Mucosa of gallbladder (tissue), 1 donor: ENCODE data around the gene RGMB. TPM values are rescaled to one million over a fixed set of nuclear protein-coding genes. Genes with fewer than 3 reads are reported as not detected.
"Not testable (repeated sequence)": the region's sequence is repeated elsewhere in the genome, so short reads cannot be mapped to it uniquely, and the experiment has no call there.

Experiments used
- DNase-seq: peaks from one replicate; pipeline ENCODE4 v3.0.0-alpha.2; 2020; ENCODE audit warnings: low spot score
- total RNA-seq: library from RNA; stranded (reverse); gene quantifications from one replicate; pipeline ENCODE4 v1.2.1, GENCODE V29; 2021
- donor health status: DM: no; HTN: no; CAD: no.

The RGMB gene, protein sequence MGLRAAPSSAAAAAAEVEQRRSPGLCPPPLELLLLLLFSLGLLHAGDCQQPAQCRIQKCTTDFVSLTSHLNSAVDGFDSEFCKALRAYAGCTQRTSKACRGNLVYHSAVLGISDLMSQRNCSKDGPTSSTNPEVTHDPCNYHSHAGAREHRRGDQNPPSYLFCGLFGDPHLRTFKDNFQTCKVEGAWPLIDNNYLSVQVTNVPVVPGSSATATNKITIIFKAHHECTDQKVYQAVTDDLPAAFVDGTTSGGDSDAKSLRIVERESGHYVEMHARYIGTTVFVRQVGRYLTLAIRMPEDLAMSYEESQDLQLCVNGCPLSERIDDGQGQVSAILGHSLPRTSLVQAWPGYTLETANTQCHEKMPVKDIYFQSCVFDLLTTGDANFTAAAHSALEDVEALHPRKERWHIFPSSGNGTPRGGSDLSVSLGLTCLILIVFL
- total RNA-seq, result 15.0 TPM

DNA sequence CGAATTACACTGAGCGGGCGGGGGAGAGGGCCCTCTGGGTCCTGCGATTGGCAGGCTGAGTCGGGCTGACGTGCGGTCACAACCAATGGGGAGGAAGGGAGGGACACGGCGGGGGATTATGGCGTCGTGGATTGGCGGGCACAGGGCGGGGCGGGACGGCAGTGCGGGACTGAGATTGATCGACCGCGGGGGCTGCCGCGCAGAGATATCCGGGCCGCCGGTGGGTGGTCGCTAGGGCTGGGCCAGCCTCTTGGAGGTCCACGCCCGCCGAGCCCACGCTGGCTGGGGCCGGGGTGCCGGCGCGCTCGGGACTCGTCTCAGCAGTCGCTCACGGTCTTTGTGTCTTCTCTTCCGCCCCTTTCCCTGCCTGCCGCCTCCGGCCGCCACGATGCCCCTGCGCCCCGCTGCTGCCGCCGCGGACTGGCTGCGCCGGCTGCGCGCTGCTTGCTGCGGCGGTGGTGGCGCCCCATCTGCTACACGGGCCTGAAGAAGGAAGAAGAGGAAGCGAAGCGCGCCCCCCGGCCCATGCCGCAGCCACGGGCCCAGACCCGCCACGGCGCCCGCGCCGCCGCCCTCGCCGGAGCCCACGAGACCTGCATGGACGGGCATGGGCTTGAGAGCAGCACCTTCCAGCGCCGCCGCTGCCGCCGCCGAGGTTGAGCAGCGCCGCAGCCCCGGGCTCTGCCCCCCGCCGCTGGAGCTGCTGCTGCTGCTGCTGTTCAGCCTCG lies at the start of gene RGMB:
Gene RGMB (plus strand): TSS at position 200 of the 728 bp plus-strand sequence. CDS start 408 bp downstream, at position 608.
- DNase-seq, result peak; percentile 98

DNA sequence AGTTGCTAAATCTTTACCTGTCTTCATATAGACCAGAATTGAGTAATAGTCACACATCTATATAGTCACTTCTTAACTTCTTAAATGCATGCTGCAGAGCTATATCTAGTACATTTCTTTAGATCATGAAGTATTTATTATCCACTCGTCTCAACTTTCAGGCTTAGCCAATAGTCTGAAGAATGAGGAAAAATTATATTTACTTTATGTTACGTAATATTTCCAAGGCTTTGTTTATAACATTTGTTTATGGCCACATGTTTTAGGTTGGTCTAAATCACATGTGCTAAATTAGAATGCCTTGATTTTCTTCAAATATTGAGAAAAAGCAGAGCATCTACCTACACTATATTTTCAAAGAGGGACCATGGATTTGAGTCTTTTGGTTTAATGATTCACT lies 47.2 kb upstream of the RGMB start:
- no peak for DNase-seq

DNA sequence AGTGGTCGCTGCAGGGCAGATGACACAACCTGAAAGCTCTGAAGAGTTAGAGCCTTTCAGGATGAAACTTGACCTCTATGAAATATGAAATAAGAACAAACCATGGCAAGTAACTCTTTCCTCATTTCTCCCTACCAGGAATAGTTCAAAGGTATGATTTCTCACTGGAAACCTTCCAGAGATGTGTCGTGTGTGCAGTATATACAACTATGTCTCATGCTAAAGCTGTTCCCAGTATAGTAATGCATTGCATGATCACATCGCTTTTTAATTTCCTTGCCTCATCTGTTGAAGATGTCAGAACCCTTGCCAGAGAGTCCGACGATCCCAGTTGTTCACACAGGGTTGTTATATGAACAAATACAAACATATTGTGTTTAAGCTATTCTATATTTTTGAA lies 45.8 kb upstream of the RGMB start:
- DNase-seq, result no peak

DNA sequence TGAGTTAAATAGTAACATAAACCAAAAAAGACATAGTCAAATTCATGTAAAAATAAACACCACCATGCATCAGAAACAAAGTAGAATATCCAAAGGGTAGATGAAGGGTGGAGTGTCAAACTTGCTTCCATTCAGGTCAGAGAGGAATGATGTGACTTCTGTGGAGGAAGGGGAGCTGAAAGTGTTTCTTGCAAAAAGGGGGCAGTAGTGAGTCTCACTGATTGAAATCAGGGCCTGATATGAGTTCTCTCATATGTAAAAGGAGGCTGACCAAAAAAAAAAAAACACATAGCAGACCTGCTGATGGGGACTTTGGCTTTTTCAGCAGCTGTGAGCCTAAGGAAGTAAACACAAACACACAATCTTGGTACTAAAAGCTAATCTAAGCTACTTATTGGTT lies 38.8 kb upstream of the RGMB start:
- DNase-seq, result no peak

DNA sequence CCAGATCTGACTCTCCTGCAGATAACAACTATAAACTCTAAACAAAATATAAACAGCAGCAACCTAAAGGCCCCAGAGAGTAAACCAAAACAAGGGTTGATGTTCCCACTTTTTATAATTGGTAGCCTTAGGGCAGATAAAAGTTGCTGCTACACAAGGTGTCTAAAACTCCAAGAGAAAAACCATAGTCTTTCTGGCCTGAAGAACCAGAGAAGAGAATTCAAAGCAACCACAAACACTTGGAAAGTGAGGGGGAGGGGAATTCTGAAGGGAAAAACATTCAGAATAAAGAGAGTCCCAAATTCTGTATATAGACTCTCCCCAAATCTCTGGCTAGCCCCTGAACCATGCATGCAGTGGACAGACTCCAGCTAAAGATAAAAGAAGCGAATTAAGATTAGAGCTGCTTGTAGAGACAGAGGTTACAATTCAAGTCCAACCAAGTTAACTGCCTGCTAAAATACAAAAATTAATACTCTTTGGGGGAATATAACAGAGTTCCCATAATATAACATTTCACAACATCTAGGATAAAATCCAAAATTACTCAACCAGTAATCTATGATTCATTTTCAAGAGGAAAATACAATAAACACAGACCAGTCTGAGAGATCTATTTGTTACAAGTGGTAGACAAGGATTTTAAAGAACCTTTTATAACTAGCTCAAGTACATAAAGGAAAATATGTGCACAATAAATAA lies 37.5 kb upstream of the RGMB start:
- DNase-seq, result no peak

DNA sequence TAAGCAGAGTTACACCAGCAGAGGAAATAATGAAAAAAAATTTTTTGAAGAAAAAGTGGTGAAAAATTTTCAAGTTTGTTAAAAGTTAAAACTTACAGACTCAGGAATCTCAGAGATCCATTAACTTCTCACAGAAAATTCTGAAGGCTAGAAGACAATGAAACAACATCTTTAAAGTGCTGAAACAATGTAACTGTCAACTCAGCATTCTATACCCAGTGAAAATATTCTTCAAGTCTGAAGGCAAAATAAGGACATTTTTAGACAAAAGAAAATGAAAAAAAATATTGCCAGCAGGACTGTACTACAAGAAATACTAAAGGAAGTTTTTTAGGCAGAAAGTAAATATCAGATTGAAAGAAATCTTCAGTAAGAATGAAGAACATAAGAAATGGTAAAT lies 36.7 kb upstream of the RGMB start:
- DNase-seq, result no peak

DNA sequence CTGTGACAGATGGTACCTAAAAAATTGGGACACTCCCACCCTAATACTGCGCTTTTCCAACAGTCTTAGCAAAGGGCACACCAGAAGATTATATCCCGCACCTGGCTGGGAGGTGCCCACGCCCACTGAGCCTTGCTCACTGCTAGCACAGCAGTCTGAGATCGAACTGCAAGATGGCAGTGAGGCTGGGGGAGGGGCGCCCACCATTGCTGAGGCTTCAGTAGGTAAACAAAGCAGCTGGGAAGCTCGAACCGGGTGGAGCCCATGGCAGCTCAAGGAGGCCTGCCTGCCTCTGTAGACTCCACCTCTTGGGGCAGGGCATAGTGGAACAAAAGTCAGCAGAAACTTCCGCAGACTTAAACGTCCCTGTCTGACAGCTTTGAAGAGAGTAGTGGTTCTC lies 36.0 kb upstream of the RGMB start:
- DNase-seq, result not testable (repeated sequence)

DNA sequence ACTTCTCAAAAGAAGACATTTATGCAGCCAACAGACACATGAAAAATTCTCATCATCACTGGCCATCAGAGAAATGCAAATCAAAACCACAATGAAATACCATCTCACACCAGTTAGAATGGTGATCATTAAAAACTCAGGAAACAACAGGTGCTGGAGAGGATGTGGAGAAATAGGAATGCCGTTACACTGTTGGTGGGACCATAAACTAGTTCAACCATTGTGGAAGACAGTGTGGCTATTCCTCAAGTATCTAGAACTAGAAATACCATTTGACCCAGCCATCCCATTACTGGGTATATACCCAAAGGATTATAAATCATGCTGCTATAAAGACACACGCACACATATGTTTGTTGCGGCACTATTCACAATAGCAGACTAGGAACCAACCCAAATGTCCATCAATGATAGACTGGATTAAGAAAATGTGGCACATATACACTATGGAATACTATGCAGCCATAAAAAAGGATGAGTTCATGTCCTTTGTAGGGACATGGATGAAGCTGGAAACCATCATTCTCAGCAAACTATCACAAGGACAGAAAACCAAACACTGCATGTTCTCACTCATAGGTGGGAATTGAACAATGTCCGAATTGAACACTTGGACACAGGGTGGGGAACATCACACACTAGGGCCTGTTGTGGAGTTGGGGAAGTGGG lies 34.8 kb upstream of the RGMB start:
- DNase-seq, result not testable (repeated sequence)

DNA sequence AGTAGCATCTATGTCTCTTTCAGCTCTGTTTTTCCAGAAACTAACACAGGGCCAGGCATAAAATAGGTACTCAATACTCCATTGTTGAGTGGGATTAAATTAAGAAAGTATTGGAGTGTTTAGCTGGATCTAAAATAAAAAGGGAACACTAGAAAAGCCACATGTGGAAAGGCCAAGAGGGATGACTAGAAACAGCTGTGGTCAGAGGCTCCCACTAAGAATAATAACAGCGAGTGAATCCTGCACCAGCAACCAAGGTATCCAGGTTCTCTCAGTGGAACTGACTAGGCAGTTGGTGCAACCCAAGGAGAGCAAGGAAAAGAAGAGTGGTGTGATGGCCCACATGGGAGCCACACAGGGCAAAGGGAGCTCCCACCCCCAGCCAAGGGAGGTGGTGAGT lies 31.5 kb upstream of the RGMB start:
- no peak for DNase-seq

DNA sequence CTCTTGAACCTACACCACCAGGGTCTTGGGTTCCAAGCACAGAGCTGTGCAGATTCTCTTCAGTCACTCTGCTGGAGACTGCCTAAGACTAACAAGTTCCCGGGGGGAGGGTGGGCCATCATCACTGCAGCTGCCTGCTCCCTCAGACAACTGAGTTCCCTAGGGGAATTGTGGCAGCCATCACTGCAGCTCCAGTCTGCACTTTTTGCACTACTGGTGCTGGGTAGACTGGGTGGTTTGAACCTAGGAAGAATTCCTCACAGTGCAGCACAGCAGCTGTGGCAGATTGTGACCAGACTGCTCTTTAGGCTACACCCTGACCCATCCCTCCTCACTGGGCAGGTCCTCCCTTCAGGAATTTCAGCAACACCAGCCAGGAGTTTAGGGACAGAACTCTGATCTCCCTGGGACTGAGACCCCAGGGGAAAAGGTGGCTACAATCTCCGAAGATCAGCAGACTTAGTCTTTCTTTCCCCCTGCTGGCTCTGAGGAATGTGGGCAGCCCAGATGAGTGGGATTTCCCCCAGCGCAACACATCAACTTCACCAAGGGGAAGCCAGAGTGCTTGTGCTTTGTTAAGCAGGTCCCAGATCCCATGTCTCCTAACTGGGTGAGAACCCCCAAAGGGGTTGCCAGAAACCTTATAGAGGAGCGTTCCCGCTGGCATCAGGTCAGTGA lies 30.9 kb upstream of the RGMB start:
- no peak for DNase-seq

DNA sequence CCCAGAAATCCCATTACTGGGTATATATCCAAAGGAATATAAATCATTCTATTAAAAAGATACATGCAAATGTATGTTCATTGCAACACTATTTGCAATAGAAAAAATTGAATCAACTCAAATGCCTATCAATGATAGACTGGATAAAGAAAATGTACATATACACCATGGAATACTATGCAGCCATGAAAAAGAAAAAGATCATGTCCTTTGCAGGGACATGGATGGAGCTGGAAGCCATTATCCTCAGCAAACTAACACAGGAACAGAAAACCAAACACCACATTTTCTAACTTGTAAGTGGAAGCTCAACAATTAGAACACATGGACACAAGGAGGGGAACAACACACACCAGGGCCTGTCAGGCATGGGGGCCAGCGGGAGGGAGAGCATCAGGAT lies 25.2 kb upstream of the RGMB start:
- not testable (repeated sequence) for DNase-seq

DNA sequence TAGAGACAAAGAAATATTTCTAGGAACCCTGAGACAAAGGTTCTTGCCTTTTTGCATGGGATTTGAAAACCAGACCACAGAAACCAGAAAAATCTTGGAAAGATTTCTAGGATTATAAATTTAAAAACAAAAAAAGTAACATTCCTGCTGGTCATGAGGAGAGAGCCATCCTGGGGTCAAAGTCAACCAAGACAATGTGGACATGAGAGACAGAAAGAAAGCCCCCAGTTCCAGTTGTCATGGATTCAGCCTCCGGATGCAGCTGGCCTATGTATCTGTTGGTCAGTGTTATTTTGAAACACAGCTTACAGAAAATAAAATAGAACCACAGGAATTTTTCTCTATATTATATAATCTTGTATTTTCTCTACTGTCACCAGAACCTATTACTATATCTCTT lies 24.4 kb upstream of the RGMB start:
- no peak for DNase-seq

DNA sequence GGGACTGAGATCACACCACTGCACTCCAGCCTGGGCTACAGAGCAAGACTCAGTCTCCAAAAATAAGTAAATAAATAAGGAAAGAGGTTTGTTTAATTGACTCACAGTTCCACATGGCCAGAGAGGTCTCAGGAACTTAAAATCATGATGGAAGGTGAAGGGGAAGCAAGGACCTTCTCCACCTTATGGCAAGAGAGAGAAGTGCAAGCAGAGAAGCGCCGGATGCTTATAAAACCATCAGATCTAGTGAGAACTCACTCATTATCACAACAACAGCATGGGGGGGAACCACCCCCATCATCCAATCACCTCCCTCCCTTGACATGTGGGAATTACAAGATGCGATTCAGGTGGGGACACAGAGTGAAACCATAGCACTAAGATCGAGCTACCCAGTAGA lies 22.8 kb upstream of the RGMB start:
- DNase-seq, result no peak

DNA sequence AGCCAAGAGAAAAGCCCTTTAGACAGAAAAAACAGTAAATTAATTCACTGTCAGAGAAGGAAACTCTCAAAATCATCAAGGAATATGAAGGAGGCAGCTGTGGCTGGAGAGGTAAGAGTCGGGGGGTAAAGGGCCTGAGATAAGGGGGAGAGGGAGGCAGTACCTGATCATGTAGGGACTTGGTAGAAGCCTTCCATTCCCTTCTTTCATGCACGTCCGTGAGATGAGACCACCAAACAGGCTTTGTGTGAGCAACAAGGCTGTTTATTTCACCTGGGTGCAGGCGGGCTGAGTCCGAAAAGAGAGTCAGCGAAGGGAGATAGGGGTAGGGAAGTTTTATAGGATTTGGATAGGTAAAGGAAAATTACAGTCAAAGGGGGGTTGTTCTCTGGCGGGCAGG lies 21.1 kb upstream of the RGMB start:
- not testable (repeated sequence) for DNase-seq

DNA sequence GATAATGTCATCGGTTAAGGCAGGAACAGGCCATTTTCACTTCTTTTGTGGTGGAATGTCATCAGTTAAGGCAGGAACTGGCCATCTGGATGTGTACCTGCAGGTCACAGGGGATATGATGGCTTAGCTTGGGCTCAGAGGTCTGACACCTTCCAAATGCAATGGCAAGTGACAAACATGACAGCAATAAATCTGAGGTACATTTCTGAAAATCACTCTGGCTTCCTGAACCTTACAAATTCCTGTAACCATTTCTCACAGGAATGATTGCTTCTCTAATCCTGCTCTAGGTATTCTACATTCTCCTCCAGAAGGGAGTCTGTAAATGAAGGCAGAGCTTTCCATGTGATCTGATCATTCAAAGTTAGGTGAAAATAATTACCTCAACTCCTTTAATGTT lies 20.7 kb upstream of the RGMB start:
- DNase-seq, result not testable (repeated sequence)

DNA sequence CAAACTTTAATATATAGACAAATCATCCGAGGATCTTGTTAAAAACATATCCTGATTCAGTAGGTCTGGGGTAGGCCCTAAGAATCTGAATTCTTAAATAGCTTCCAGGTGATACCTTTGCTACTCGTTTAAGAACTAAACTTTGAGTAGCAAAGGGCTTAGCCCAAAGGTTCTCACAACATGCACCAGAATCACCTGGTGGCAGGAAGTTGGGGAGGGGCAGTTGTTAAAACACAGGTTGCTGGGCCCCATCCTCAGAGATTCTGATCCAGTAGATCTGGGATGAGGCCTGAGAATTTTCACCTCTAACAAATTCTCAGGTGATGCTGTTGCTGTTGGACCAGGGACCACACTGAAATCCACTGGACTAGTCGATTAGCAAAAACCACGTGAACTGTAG lies 20.0 kb upstream of the RGMB start:
- DNase-seq, result no peak

DNA sequence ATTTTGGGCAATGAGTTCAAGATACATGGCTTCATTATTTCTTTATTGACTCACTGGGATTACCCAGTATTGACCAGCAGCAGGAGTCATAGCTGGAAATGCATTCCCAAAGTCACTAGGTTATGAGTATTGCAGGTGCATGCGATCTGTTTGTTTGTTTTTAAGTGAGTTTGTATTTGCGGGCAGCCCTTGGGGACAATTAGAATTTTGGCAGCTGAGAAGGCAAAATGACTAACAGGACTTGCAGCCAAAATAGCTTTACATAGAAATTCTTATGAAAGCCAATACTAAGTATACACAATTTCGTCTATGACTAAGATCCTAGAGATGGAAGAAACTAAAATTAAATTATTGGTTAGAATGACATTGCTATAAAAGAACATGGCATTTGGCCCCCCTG lies 18.1 kb upstream of the RGMB start:
- DNase-seq, result no peak

DNA sequence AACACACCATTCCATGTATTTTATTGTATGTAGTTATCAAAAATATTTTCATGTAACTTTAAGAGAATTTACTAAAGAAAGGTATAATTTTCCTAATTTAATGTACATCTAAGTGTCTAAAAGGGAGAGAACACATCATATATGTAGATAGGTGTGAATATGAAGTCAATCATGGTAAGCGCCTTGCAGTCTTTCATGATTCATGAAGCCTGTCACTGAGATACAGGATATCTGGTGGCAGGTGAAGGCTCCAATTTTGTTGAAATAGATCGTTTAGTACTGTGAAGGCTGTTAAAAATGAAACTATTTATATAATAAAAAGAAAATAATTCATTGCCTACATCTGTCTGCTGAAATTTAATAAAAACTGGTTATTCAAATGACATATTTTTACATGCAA lies 15.5 kb upstream of the RGMB start:
- DNase-seq, result no peak

DNA sequence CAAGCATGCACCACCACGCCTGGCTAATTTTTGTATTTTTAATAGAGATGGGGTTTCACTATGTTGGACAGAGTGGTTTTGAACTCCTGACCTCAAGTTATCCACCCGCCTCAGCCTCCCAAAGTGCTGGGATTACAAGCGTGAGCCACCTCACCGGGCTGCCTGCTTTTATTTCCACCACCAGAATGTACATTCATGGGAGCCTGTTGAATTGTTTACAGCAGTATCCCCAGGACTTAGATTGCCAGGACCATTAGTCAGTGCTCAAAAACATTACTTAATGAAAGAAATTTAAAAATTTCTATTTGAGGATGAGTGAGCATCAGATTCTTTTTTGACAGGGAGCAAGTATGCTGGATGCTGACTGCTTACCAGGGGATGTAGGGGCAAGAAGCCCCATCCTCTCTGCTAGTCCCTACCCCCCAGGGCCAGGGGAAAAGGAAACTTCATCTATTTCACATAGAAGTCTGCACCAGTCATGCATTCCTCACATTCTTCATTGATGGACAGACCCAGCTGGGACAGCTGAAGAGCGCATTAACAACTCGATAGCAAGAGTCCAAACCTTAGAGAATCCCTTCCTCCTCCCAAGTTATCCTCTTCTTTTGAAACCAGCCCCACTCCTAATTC lies 10.3 kb upstream of the RGMB start:
- DNase-seq, result no peak

DNA sequence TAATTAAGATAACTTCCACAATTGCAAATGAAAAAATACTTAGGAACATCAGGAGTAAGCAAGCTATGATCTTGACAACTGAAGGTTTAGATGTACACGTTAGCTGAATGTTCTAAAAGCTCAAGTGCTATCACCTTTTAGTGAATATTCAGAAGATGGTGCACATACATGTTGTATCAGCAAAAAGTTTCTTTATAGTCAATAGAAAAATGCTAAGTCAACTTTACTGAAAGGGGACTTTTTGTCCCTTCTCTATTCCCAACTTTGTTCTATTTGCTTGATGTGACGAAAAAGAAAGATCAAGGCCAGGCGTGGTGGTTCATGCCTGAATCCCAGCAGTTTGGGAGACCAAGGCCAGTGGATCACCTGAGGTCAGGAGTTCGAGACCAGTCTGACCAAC lies 7.6 kb upstream of the RGMB start:
- DNase-seq, result no peak

DNA sequence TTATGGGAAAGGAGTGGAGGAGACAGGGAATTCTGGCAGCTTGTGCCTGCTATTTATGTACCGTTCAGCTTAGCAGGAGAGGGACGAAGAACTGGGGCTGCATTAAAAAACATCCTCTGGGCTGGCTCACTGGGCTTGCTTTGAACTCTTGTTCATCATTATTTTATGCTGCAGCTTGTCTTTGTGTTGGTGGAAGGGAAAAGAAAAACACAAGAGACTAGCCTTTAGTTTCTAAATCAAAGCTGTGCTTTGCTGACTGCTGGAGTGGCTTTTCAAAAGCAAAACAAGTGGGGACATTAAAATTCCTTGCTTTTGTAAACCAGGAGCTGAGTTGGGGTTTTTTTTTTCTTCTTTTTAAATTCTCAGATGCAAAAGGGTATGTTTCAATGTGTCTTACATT lies 5.9 kb upstream of the RGMB start:
- DNase-seq, result no peak
